DND-41 (cell line): ENCODE results near the gene DMKN.

Source experiments
- ATAC-seq: fragments of 200-7000 bp; cut with Tn5 transposase; 3 replicates; pipeline ENCODE4 v1.9.1; 2021; ENCODE audit warnings: low read depth; ENCODE audit not compliant: insufficient read depth
- DNase-seq: peaks from one replicate; pipeline ENCODE4 v3.0.0-alpha.2; 2020
- H2AFZ ChIP-seq: 2 replicates; pipeline ENCODE4 v1.6.0; 2012; ENCODE audit warnings: low read depth, low read length
- H3K27ac ChIP-seq: 2 replicates; pipeline ENCODE4 v1.5.1; 2012; ENCODE audit warnings: low read length, inconsistent platforms
- H3K27me3 ChIP-seq: fragments of 200-600 bp; sonication (generic); 2 replicates; pipeline ENCODE4 v1.6.0; 2012; ENCODE audit warnings: low read length, mild to moderate bottlenecking, inconsistent platforms; ENCODE audit not compliant: insufficient read depth, poor library complexity
- H3K36me3 ChIP-seq: 2 replicates; pipeline ENCODE4 v1.5.1; 2012; ENCODE audit warnings: low read length, inconsistent platforms; ENCODE audit not compliant: insufficient read depth
- H3K4me1 ChIP-seq: 2 replicates; pipeline ENCODE4 v1.5.1; 2012; ENCODE audit warnings: mild to moderate bottlenecking, low read length; ENCODE audit not compliant: insufficient read depth
- H3K4me2 ChIP-seq: 2 replicates; pipeline ENCODE4 v1.6.0; 2012; ENCODE audit warnings: mild to moderate bottlenecking, moderate library complexity, low read length, inconsistent platforms; ENCODE audit not compliant: insufficient read depth
- H3K4me3 ChIP-seq, 2 experiments: fragments of 200-600 bp in 1 of 2; shearing (Covaris generic) in 1 of 2; 2 replicates each; pipeline ENCODE4 v1.5.1; 2012 to 2016; ENCODE audit warnings: inconsistent platforms in 2 of 2, low read length in 2 of 2, mild to moderate bottlenecking in 2 of 2, low read depth in 1 of 2, moderate library complexity in 1 of 2
- H3K79me2 ChIP-seq: 2 replicates; pipeline ENCODE4 v1.6.0; 2012; ENCODE audit warnings: low read length, inconsistent platforms; ENCODE audit not compliant: insufficient read depth
- H3K9ac ChIP-seq: 2 replicates; pipeline ENCODE4 v1.6.0; 2012; ENCODE audit warnings: low read depth, mild to moderate bottlenecking, inconsistent platforms, low read length, moderate library complexity
- H3K9me3 ChIP-seq: 2 replicates; pipeline ENCODE4 v1.5.1; 2012; ENCODE audit warnings: low read length, moderate library complexity, mild to moderate bottlenecking, inconsistent platforms; ENCODE audit not compliant: insufficient read depth, severe bottlenecking
- H4K20me1 ChIP-seq: 2 replicates; pipeline ENCODE4 v1.6.0; 2012; ENCODE audit warnings: low read length; ENCODE audit not compliant: insufficient read depth
- CTCF ChIP-seq: IDR thresholded peaks from 2 replicates; pipeline ENCODE4 v1.5.1; 2012; ENCODE audit warnings: borderline replicate concordance, low read length, moderate library complexity, mild to moderate bottlenecking; ENCODE audit not compliant: poor library complexity, severe bottlenecking; ENCODE audit errors: extremely low read depth
- EZH2 ChIP-seq: IDR thresholded peaks from 3 replicates; pipeline ENCODE4 v1.6.1; 2012; ENCODE audit warnings: borderline replicate concordance, low read depth, mild to moderate bottlenecking, moderate library complexity, low read length, inconsistent platforms; ENCODE audit not compliant: severe bottlenecking

Gene DMKN

GRCh38 chr19:35554076-35554475, 40.6 kb upstream of the DMKN start:
- TF ChIP-seq EZH2 (no peak), CTCF (no peak)
- peaks cover 10% of the 10 kb centered on the region; the same call in 1 of the 2 replicates for H4K20me1 ChIP-seq
- ATAC-seq: no peak
- no peak overlapping the region for H3K27ac ChIP-seq
- H3K27me3 ChIP-seq: no peaks in the 10 kb centered on the region
- H3K4me3 ChIP-seq: no peak overlapping the region
- H3K9ac ChIP-seq: no peak overlapping the region
- no peak overlapping the region for H3K4me2 ChIP-seq
- H3K79me2 ChIP-seq: no peaks in the 10 kb centered on the region
- H2AFZ ChIP-seq: no peak overlapping the region
- no peak for DNase-seq
- peaks cover 4% of the 10 kb centered on the region; the same call in 1 of the 2 replicates for H3K36me3 ChIP-seq
- H3K9me3 ChIP-seq: no peaks in the 10 kb centered on the region
- no peaks in the 10 kb centered on the region for H3K4me1 ChIP-seq

GRCh38 chr19:35553385-35554000, 40.0 kb upstream of the DMKN start:
- H3K9me3 ChIP-seq: no peaks in the 10 kb centered on the region
- no peak overlapping the region for H3K27ac ChIP-seq
- H2AFZ ChIP-seq: no peak overlapping the region
- no peak overlapping the region for H3K4me2 ChIP-seq
- ATAC-seq (no peak), DNase-seq (no peak)
- no peaks in the 10 kb centered on the region for H3K4me1 ChIP-seq
- H3K79me2 ChIP-seq: no peaks in the 10 kb centered on the region
- no peak overlapping the region for H3K9ac ChIP-seq
- TF ChIP-seq CTCF: no peak
- no peak for TF ChIP-seq EZH2
- H3K4me3 ChIP-seq: no peak overlapping the region
- H3K27me3 ChIP-seq: no peaks in the 10 kb centered on the region
- peaks cover 10% of the 10 kb centered on the region; the same call in 1 of the 2 replicates for H4K20me1 ChIP-seq
- peaks cover 6% of the 10 kb centered on the region; the same call in 1 of the 2 replicates for H3K36me3 ChIP-seq

GRCh38 chr19:35552534-35553384, 39.3 kb upstream of the DMKN start:
- H3K27ac ChIP-seq: no peak overlapping the region
- peaks cover 10% of the 10 kb centered on the region; the same call in 1 of the 2 replicates for H4K20me1 ChIP-seq
- no peak for TF ChIP-seq CTCF
- no peak for TF ChIP-seq EZH2
- no peaks in the 10 kb centered on the region for H3K27me3 ChIP-seq
- H3K36me3 ChIP-seq: peaks cover 13% of the 10 kb centered on the region; the same call in 1 of the 2 replicates
- no peaks in the 10 kb centered on the region for H3K4me1 ChIP-seq
- H3K4me3 ChIP-seq: no peak overlapping the region
- DNase-seq (no peak), ATAC-seq (no peak)
- no peak overlapping the region for H3K9ac ChIP-seq
- H3K9me3 ChIP-seq: no peaks in the 10 kb centered on the region
- no peaks in the 10 kb centered on the region for H3K79me2 ChIP-seq
- no peak overlapping the region for H2AFZ ChIP-seq
- no peak overlapping the region for H3K4me2 ChIP-seq
